ENCODE measurements around the gene WWOX. TPM values are rescaled to one million over a fixed set of nuclear protein-coding genes. Genes with fewer than 3 reads are reported as not detected.

Gene WWOX
- polyA plus RNA-seq, 1 donor from 2014 or later, result 25.6 TPM

- no peak overlapping the region for H3K4me3 ChIP-seq (ENCODE audit: low read length)
- TF ChIP-seq POLR2AphosphoS5 (IDR thresholded peaks at IDR 0.05) (no peak), CTCF (IDR thresholded peaks at IDR 0.05; ENCODE audit: poor library complexity, severe bottlenecking) (no peak), EP300 (conservative IDR thresholded peaks at IDR 0.05; ENCODE audit: poor library complexity, severe bottlenecking) (no peak)
- no peaks in the 10 kb centered on the region for H3K36me3 ChIP-seq (ENCODE audit: insufficient read depth, low read length)
- H4K20me1 ChIP-seq (ENCODE audit: insufficient read depth), result no peaks in the 10 kb centered on the region
- H3K9me3 ChIP-seq (ENCODE audit: low read length), result peaks cover 4% of the 10 kb centered on the region
- H3K27me3 ChIP-seq (ENCODE audit: insufficient read depth, low read depth, low read length), result no peaks in the 10 kb centered on the region
- H3F3A ChIP-seq (ENCODE audit: insufficient read depth, low read length, poor library complexity, severe bottlenecking), result no peaks in the 10 kb centered on the region
- no peak overlapping the region for H3K27ac ChIP-seq (ENCODE audit: low read length)
- H3K9me2 ChIP-seq (ENCODE audit: insufficient read depth, low read length), result no peaks in the 10 kb centered on the region
- no peak overlapping the region for H3K4me2 ChIP-seq (ENCODE audit: low read length)
- H3K9ac ChIP-seq (ENCODE audit: low read length), result no peak overlapping the region
- no peaks in the 10 kb centered on the region for H3K79me2 ChIP-seq (replicated peaks; ENCODE audit: insufficient read depth, low read length)
- no peak overlapping the region for H2AFZ ChIP-seq (ENCODE audit: low read depth, low read length)
Measured at GRCh38 chr16:78562111-78562510, 462.7 kb downstream of the WWOX start.

- Histone ChIP-seq H3K4me3 (ENCODE audit: low read length) (no peak overlapping the region), H3K9me3 (ENCODE audit: low read length) (peaks cover 4% of the 10 kb centered on the region), H3K36me3 (ENCODE audit: insufficient read depth, low read length) (no peaks in the 10 kb centered on the region), H3K9me2 (ENCODE audit: insufficient read depth, low read length) (no peaks in the 10 kb centered on the region), H4K20me1 (ENCODE audit: insufficient read depth) (no peaks in the 10 kb centered on the region), H3K9ac (ENCODE audit: low read length) (no peak overlapping the region), H2AFZ (ENCODE audit: low read depth, low read length) (no peak overlapping the region), H3K27ac (ENCODE audit: low read length) (no peak overlapping the region), H3K27me3 (ENCODE audit: insufficient read depth, low read depth, low read length) (no peaks in the 10 kb centered on the region), H3F3A (ENCODE audit: insufficient read depth, low read length, poor library complexity, severe bottlenecking) (no peaks in the 10 kb centered on the region), H3K4me2 (ENCODE audit: low read length) (no peak overlapping the region), H3K79me2 (replicated peaks; ENCODE audit: insufficient read depth, low read length) (no peaks in the 10 kb centered on the region)
- TF ChIP-seq TAF1 (IDR thresholded peaks at IDR 0.05; ENCODE audit: low read depth) (no peak), CTCF (IDR thresholded peaks at IDR 0.05; ENCODE audit: poor library complexity, severe bottlenecking) (no peak), SMC3 (conservative IDR thresholded peaks at IDR 0.05; ENCODE audit: poor library complexity) (no peak), POLR2AphosphoS5 (IDR thresholded peaks at IDR 0.05) (no peak), REST (IDR thresholded peaks at IDR 0.05; ENCODE audit: borderline replicate concordance) (no peak), EZH2 (IDR thresholded peaks at IDR 0.05; ENCODE audit: borderline replicate concordance, insufficient read depth, low read length, poor library complexity, severe bottlenecking) (no peak), EP300 (conservative IDR thresholded peaks at IDR 0.05; ENCODE audit: poor library complexity, severe bottlenecking) (no peak), MXI1 (conservative IDR thresholded peaks at IDR 0.05; ENCODE audit: poor library complexity, severe bottlenecking) (no peak), RAD21 (conservative IDR thresholded peaks at IDR 0.05) (no peak)
Measured at GRCh38 chr16:78562650-78563049, 463.2 kb downstream of the WWOX start.

Data from neural cell (in vitro differentiated cells).